Measurements from ENCODE around the gene CD164L2. TPM values are rescaled to one million over a fixed set of nuclear protein-coding genes. Genes with fewer than 3 reads are reported as not detected.
A peak's percentile ranks its signal among the peaks of the same experiment; 100 is the strongest.
"Not testable (repeated sequence)": the region's sequence is repeated elsewhere in the genome, so short reads cannot be mapped to it uniquely, and the experiment has no call there.

The CD164L2 gene
- 0.03 TPM in 1 of 2 replicates, not detected in the other for polyA plus RNA-seq (2013)

DNA sequence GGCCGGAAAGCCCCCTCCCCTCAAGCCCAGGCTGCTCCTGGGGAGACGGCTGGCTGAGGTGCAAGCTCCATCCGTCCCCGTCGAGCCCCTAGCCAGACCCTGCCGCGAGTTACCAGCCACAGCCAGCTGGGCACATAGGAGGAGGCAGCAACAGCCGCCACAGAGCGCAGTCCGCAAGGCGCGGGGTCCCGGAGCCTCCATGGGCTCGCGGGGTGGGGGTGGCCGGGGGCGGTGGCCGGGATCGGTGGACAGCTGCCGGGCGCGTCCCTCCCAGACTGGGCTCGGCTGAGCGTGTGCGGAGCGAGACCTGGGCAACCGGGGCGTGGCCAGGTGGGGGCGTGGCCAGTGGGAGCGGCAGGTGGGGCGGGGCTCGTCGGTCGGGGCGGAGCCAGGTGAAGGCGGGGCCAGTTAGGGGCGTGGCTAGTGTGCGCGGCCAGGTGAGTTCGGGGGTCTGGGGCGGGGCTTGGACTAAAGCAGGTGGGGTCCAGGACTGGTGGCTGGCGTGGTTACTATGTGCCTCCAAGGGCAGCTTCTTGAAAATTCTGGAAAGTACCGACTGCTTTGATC is at the start of gene CD164L2:
Gene CD164L2, minus strand, starts transcription at position 295 of the 567 bp plus-strand sequence. Its CDS starts 94 bp downstream, at position 201.
- Histone ChIP-seq H4K8ac (ENCODE audit: low read depth, low read length) (no peak within 1 kb of the TSS), H2AFZ (ENCODE audit: insufficient read depth, low read length, poor library complexity) (no peak within 1 kb of the TSS), H3K23ac (ENCODE audit: low read length) (no peak within 1 kb of the TSS), H3K36me3 (ENCODE audit: control insufficient read depth in 1 of 2, insufficient read depth in 2 of 2, low read length in 2 of 2) (no peaks in the 10 kb centered on the region), H4K91ac (ENCODE audit: low read depth, low read length) (no peak within 1 kb of the TSS), H2BK120ac (ENCODE audit: insufficient read depth, low read length, poor library complexity) (no peak within 1 kb of the TSS), H2BK12ac (ENCODE audit: low read length) (no peak within 1 kb of the TSS), H2BK5ac (ENCODE audit: low read depth, low read length, poor library complexity) (no peak within 1 kb of the TSS), H3K18ac (ENCODE audit: low read length) (no peak within 1 kb of the TSS), H3K4ac (ENCODE audit: low read depth, low read length) (no peak within 1 kb of the TSS), H2AK5ac (ENCODE audit: low read length) (no peak within 1 kb of the TSS), H3K4me1 (ENCODE audit: control insufficient read depth in 1 of 2, insufficient read depth in 2 of 2, low read length in 2 of 2) (peaks cover 0 to 3% of the 10 kb centered on the region in 2 experiments), H3K27me3 (ENCODE audit: insufficient read depth, low read length) (peaks cover 2% of the 10 kb centered on the region), H3K4me3 (ENCODE audit: low read depth, low read length) (no peak within 1 kb of the TSS), H3K4me2 (ENCODE audit: low read length) (peak within 1 kb of the TSS; percentile 51), H3K79me2 (ENCODE audit: control insufficient read depth, insufficient read depth, low read length, poor library complexity) (no peaks in the 10 kb centered on the region), H3K27ac (ENCODE audit: low read depth, low read length) (no peak within 1 kb of the TSS), H3K14ac (ENCODE audit: low read length) (no peak within 1 kb of the TSS), H3K9me3 (ENCODE audit: insufficient read depth, low read depth, low read length) (no peaks in the 10 kb centered on the region), H3K9ac (ENCODE audit: low read length) (no peak within 1 kb of the TSS), H3K79me1 (ENCODE audit: low read length) (no peaks in the 10 kb centered on the region), H4K12ac (ENCODE audit: low read depth, low read length) (no peak within 1 kb of the TSS)
- peak; percentile 31 to 74 for DNase-seq
- no CpG with 5 or more reads among the region's 43 CpGs for WGBS (ENCODE audit: extremely low coverage, insufficient coverage, insufficient read length)

GRCh38 chr1:27432725-27433124 is 49.6 kb upstream of the CD164L2 start:
- DNase-seq; H4K8ac ChIP-seq (ENCODE audit: low read depth, low read length); H3K27me3 ChIP-seq (ENCODE audit: insufficient read depth, low read length); H2AFZ ChIP-seq (ENCODE audit: insufficient read depth, low read length, poor library complexity); H3K18ac ChIP-seq (ENCODE audit: low read length); H3K27ac ChIP-seq (ENCODE audit: low read depth, low read length); H4K91ac ChIP-seq (ENCODE audit: low read depth, low read length); H3K14ac ChIP-seq (ENCODE audit: low read length); H3K79me2 ChIP-seq (ENCODE audit: control insufficient read depth, insufficient read depth, low read length, poor library complexity); H2BK12ac ChIP-seq (ENCODE audit: low read length); H3K4me2 ChIP-seq (ENCODE audit: low read length); H3K36me3 ChIP-seq (ENCODE audit: control insufficient read depth in 1 of 2, insufficient read depth in 2 of 2, low read length in 2 of 2); H3K4ac ChIP-seq (ENCODE audit: low read depth, low read length); H3K9me3 ChIP-seq (ENCODE audit: insufficient read depth, low read depth, low read length); H4K12ac ChIP-seq (ENCODE audit: low read depth, low read length); H2BK120ac ChIP-seq (ENCODE audit: insufficient read depth, low read length, poor library complexity); H2BK5ac ChIP-seq (ENCODE audit: low read depth, low read length, poor library complexity); H3K23ac ChIP-seq (ENCODE audit: low read length); H3K9ac ChIP-seq (ENCODE audit: low read length); H2AK5ac ChIP-seq (ENCODE audit: low read length); H3K4me3 ChIP-seq (ENCODE audit: low read depth, low read length); H3K79me1 ChIP-seq (ENCODE audit: low read length): not testable (repeated sequence)
- peaks cover 8 to 21% of the 10 kb centered on the region in 2 experiments for H3K4me1 ChIP-seq (ENCODE audit: control insufficient read depth in 1 of 2, insufficient read depth in 2 of 2, low read length in 2 of 2)
- WGBS (ENCODE audit: extremely low coverage, insufficient coverage, insufficient read length) = no CpG with 5 or more reads among the region's 1 CpG

DNA sequence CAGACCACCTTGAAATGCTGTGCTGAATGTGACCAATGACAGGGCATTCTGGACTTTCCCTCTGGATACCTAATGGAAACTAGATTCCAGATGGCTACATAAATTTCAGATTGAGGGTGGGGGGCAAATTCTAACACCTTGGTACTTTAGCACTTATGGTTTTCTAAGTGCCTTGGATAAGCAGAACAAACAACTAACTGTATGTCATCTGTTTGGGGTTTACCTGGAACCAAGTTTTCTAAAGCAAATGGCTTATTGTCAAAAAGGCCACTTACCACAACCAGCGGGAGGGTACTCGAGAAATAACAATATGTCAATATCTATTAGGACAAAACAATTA is 48.4 kb upstream of the CD164L2 start:
- Histone ChIP-seq H3K36me3 (ENCODE audit: control insufficient read depth in 1 of 2, insufficient read depth in 2 of 2, low read length in 2 of 2) (peaks cover 0 to 5% of the 10 kb centered on the region in 2 experiments), H3K18ac (ENCODE audit: low read length) (no peak overlapping the region), H3K27me3 (ENCODE audit: insufficient read depth, low read length) (no peaks in the 10 kb centered on the region), H3K23ac (ENCODE audit: low read length) (no peak overlapping the region), H3K27ac (ENCODE audit: low read depth, low read length) (no peak overlapping the region), H3K4me1 (ENCODE audit: control insufficient read depth in 1 of 2, insufficient read depth in 2 of 2, low read length in 2 of 2) (peaks cover 8 to 21% of the 10 kb centered on the region in 2 experiments), H3K4ac (ENCODE audit: low read depth, low read length) (no peak overlapping the region), H4K91ac (ENCODE audit: low read depth, low read length) (no peak overlapping the region), H3K14ac (ENCODE audit: low read length) (no peak overlapping the region), H2BK120ac (ENCODE audit: insufficient read depth, low read length, poor library complexity) (no peak overlapping the region), H3K4me2 (ENCODE audit: low read length) (no peak overlapping the region), H3K4me3 (ENCODE audit: low read depth, low read length) (no peak overlapping the region), H4K8ac (ENCODE audit: low read depth, low read length) (no peak overlapping the region), H3K79me1 (ENCODE audit: low read length) (peaks cover 2% of the 10 kb centered on the region), H3K9ac (ENCODE audit: low read length) (no peak overlapping the region), H3K9me3 (ENCODE audit: insufficient read depth, low read depth, low read length) (no peaks in the 10 kb centered on the region), H2BK5ac (ENCODE audit: low read depth, low read length, poor library complexity) (no peak overlapping the region), H3K79me2 (ENCODE audit: control insufficient read depth, insufficient read depth, low read length, poor library complexity) (peaks cover 3% of the 10 kb centered on the region), H4K12ac (ENCODE audit: low read depth, low read length) (no peak overlapping the region), H2AFZ (ENCODE audit: insufficient read depth, low read length, poor library complexity) (no peak overlapping the region), H2BK12ac (ENCODE audit: low read length) (no peak overlapping the region), H2AK5ac (ENCODE audit: low read length) (no peak overlapping the region)
- no CpG with 5 or more reads among the region's 2 CpGs for WGBS (ENCODE audit: extremely low coverage, insufficient coverage, insufficient read length)
- no peak for DNase-seq

DNA sequence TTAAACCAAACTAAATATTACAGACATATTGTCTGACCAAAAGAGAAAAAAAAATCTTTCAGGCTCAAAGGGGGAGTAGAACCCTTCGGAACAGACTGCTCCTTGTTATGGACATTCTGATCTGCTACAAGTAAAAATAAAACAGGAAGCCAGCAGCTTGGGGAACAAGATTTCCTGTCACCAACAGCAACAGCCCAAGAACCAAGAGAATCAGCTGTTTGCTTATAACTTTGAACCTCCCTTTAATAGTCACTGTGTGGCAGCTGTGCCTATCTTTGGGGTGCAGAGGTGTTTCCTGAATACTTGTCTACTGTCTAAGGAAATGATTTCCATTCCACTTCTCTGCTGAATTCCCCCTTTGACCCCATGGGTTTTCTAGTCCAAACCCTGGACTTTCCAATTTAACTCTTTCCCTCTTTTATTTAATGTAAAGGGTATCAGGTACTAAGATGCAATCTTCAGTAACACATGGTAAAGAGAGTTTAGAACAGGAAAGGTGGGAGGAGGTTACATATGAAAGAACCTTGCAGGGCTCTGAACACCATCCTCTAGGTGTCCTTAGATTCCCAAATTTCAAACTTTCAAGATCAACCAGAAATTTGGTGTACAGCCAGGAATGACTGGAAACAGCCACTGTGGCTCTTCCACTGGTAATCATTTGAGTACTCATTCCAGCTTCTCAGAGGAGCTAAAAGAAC is 47.9 kb upstream of the CD164L2 start:
- Histone ChIP-seq H3K4me1 (ENCODE audit: control insufficient read depth in 1 of 2, insufficient read depth in 2 of 2, low read length in 2 of 2) (peaks cover 8 to 19% of the 10 kb centered on the region in 2 experiments), H4K91ac (ENCODE audit: low read depth, low read length) (no peak overlapping the region), H3K4ac (ENCODE audit: low read depth, low read length) (no peak overlapping the region), H3K4me2 (ENCODE audit: low read length) (no peak overlapping the region), H3K9ac (ENCODE audit: low read length) (no peak overlapping the region), H3K27ac (ENCODE audit: low read depth, low read length) (peak overlapping the region; percentile 51), H2BK5ac (ENCODE audit: low read depth, low read length, poor library complexity) (no peak overlapping the region), H3K27me3 (ENCODE audit: insufficient read depth, low read length) (no peaks in the 10 kb centered on the region), H3K18ac (ENCODE audit: low read length) (no peak overlapping the region), H2BK12ac (ENCODE audit: low read length) (no peak overlapping the region), H4K12ac (ENCODE audit: low read depth, low read length) (no peak overlapping the region), H2AK5ac (ENCODE audit: low read length) (no peak overlapping the region), H4K8ac (ENCODE audit: low read depth, low read length) (no peak overlapping the region), H3K9me3 (ENCODE audit: insufficient read depth, low read depth, low read length) (no peaks in the 10 kb centered on the region), H3K23ac (ENCODE audit: low read length) (no peak overlapping the region), H3K79me2 (ENCODE audit: control insufficient read depth, insufficient read depth, low read length, poor library complexity) (peaks cover 3% of the 10 kb centered on the region), H2AFZ (ENCODE audit: insufficient read depth, low read length, poor library complexity) (no peak overlapping the region), H3K4me3 (ENCODE audit: low read depth, low read length) (no peak overlapping the region), H3K14ac (ENCODE audit: low read length) (no peak overlapping the region), H3K79me1 (ENCODE audit: low read length) (peaks cover 2% of the 10 kb centered on the region), H2BK120ac (ENCODE audit: insufficient read depth, low read length, poor library complexity) (no peak overlapping the region), H3K36me3 (ENCODE audit: control insufficient read depth in 1 of 2, insufficient read depth in 2 of 2, low read length in 2 of 2) (peaks cover 0 to 5% of the 10 kb centered on the region in 2 experiments)
- no CpG with 5 or more reads among the region's 1 CpG for WGBS (ENCODE audit: extremely low coverage, insufficient coverage, insufficient read length)
- DNase-seq = no peak
